Measurements from ENCODE around the gene GFAP. TPM values are rescaled to one million over a fixed set of nuclear protein-coding genes. Genes with fewer than 3 reads are reported as not detected.

Gene GFAP
- total RNA-seq, 1 donor from 2014 or later, result not detected

DNA sequence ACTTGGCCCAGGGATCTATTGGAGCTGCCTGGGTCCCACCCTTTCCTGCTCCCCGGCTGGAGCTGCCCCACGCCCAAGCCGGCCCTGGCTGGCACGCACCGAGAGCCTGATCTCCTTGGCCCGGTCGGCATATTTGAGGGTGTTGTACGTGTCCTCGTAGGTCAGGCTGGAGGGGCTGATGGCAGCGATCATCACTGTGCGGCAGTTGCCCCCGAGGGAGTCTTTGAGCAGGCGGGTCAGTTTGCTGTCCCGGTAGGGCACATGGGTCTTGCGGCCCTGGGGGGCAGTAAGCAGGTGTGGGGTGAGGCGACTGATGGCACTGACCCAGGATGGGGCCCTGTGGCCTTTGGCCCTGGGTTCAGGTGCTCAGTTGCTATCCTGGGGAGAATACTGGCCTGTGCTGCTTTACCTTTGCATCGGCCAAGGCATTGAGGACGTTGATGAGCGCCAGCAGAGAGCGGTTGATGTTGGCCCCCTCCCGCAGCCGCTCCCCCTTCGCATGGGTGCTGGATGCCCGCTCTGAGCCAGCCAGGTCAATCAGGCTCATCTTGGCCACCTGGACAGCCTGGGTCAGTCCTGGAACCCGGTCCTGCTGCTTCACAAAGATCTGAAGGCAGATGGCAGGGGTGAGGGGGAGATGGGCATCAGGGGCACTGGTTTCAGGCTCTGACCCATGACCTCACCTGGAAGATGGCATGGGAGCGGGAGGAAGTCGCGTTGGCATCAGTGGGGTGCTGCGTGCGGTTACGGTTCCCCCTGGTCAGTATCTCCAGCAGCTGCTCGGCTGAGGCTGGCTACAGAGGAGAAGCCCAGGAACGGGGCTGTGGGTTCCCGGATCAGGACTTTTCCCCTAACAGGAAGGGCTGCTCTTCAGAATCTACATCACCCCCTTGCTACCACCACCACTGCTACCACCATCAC lies 18.8 kb upstream of the GFAP start:
- TF ChIP-seq, protein P1, sequence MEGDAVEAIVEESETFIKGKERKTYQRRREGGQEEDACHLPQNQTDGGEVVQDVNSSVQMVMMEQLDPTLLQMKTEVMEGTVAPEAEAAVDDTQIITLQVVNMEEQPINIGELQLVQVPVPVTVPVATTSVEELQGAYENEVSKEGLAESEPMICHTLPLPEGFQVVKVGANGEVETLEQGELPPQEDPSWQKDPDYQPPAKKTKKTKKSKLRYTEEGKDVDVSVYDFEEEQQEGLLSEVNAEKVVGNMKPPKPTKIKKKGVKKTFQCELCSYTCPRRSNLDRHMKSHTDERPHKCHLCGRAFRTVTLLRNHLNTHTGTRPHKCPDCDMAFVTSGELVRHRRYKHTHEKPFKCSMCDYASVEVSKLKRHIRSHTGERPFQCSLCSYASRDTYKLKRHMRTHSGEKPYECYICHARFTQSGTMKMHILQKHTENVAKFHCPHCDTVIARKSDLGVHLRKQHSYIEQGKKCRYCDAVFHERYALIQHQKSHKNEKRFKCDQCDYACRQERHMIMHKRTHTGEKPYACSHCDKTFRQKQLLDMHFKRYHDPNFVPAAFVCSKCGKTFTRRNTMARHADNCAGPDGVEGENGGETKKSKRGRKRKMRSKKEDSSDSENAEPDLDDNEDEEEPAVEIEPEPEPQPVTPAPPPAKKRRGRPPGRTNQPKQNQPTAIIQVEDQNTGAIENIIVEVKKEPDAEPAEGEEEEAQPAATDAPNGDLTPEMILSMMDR (IDR thresholded peaks at IDR 0.05; ENCODE audit: unreplicated experiment), result no peak
- Mint-ChIP-seq H3K4me1 (no peaks in the 10 kb centered on the region), H3K27me3 (ENCODE audit: low read depth) (no peaks in the 10 kb centered on the region), H3K36me3 (peaks cover 19% of the 10 kb centered on the region), H3K4me3 (no peak overlapping the region), H3K9me3 (peaks cover 4% of the 10 kb centered on the region), H3K27ac (no peak overlapping the region)
- DNase-seq (ENCODE audit: low spot score in 2 of 2, unreplicated experiment in 2 of 2), result no peak

DNA sequence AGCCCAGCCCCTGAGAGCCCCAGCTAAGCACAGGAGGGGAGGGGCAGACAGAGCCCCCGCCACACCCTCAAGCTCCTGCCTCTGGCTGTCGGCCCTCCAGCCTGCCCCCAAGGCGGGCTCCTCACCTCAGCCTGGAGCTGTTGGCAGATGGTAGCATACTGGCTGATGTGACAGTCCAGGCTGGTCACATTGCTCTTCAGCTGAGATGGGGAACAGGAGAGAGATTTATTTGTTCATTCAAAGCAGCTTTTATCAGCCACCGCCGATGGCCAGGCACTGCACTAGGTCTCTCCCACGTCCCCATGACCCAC lies 17.4 kb upstream of the GFAP start:
- no peak overlapping the region for H3K27ac Mint-ChIP-seq
- H3K9me3 Mint-ChIP-seq, result no peaks in the 10 kb centered on the region
- no peaks in the 10 kb centered on the region for H3K27me3 Mint-ChIP-seq (ENCODE audit: low read depth)
- H3K4me3 Mint-ChIP-seq, result no peak overlapping the region
- no peak for DNase-seq (ENCODE audit: low spot score in 2 of 2, unreplicated experiment in 2 of 2)
- peaks cover 13% of the 10 kb centered on the region for H3K36me3 Mint-ChIP-seq
- no peaks in the 10 kb centered on the region for H3K4me1 Mint-ChIP-seq
- TF ChIP-seq, protein P1 (IDR thresholded peaks at IDR 0.05; ENCODE audit: unreplicated experiment), result no peak

DNA sequence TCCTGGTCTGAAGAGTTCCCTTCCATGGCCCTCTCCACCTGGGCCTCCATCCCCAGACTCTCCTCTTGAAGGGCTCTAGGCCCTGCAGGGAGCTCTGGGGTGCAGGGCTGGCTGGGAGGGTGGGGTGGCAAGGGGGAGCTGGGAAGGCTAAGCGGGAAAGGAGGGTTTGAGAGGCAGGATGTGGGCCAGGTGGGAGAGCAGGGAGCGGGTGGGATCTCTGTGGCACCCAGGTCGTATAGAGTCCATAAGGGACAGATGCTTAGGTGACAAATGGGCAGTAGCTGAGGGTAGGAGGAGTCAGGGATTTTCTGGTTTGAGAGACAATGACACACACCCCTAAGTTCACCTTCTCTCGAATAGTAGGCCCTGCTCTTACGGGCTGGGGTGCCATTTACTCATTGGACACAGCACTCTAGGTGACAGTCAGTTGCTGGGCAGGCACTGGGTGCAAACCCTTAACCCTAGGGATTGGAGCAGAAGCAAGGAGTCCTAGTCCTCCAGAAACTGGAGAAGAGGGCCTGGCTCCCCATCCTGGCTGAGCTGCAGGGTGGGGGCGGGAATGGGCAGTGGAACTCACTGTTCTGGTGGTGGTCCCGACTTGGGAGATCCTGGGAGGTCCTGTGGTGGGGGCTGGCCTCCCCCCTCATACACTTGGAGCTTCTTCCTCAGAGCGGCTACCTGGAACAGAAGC lies 16.9 kb upstream of the GFAP start:
- no peak overlapping the region for H3K4me3 Mint-ChIP-seq
- H3K27ac Mint-ChIP-seq, result no peak overlapping the region
- no peaks in the 10 kb centered on the region for H3K9me3 Mint-ChIP-seq
- DNase-seq (ENCODE audit: low spot score in 2 of 2, unreplicated experiment in 2 of 2), result no peak
- H3K4me1 Mint-ChIP-seq, result no peaks in the 10 kb centered on the region
- no peaks in the 10 kb centered on the region for H3K27me3 Mint-ChIP-seq (ENCODE audit: low read depth)
- peaks cover 13% of the 10 kb centered on the region for H3K36me3 Mint-ChIP-seq
- TF ChIP-seq, protein P1 (IDR thresholded peaks at IDR 0.05; ENCODE audit: unreplicated experiment), result no peak

DNA sequence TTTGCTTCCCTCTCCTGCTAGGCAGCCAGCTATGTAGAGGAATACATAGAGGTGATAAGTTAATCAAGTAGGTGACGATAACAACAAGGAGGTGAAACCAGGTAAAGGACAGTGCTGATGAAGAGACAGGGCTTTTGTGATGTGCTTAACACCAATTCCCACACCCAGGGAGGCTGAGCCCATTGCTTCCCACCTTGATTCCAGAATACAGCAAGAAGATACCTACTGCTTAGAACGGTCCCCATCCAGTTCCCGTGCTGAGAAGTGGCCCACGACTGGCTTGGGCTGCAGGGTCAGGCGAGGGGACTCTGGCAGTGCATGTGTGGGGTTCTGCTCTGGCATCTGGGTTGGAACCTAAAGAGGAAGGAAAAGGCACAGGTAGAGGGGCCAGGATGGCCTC lies 16.1 kb upstream of the GFAP start:
- Mint-ChIP-seq H3K27ac (no peak overlapping the region), H3K36me3 (peaks cover 11% of the 10 kb centered on the region)
- TF ChIP-seq, protein P1 (IDR thresholded peaks at IDR 0.05; ENCODE audit: unreplicated experiment), result no peak

DNA sequence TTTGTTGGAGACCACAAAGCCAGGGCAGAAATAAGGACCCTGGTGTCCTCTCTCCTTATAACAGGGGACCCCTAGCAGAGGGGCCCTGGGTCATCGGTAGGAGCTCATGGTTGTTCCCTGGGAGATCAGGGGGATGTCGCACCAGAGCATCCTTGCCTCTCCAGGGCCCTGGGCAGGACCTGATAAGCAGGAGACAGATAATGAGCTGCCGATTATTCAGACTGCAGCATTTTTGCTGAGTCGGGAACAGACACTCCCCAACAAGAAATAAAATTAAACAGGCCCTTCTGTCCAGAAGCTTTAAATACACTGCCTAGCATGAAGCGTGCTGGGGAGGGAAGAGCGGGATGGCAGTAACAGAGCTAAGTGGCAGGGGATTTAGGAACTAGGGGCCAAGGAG lies 15.4 kb upstream of the GFAP start:
- no peak overlapping the region for H3K4me3 Mint-ChIP-seq
- H3K27ac Mint-ChIP-seq, result no peak overlapping the region
- H3K9me3 Mint-ChIP-seq, result no peaks in the 10 kb centered on the region
- H3K27me3 Mint-ChIP-seq (ENCODE audit: low read depth), result no peaks in the 10 kb centered on the region
- DNase-seq (ENCODE audit: low spot score in 2 of 2, unreplicated experiment in 2 of 2), result no peak
- no peaks in the 10 kb centered on the region for H3K4me1 Mint-ChIP-seq
- H3K36me3 Mint-ChIP-seq, result peaks cover 12% of the 10 kb centered on the region
- TF ChIP-seq, protein P1 (IDR thresholded peaks at IDR 0.05; ENCODE audit: unreplicated experiment), result no peak

More for the DNA sequence above, 16.1 kb upstream of the GFAP start:
- no peak overlapping the region for H3K4me3 Mint-ChIP-seq
- no peak for DNase-seq (ENCODE audit: low spot score in 2 of 2, unreplicated experiment in 2 of 2)
- H3K27me3 Mint-ChIP-seq (ENCODE audit: low read depth), result no peaks in the 10 kb centered on the region
- H3K9me3 Mint-ChIP-seq, result no peaks in the 10 kb centered on the region
- no peaks in the 10 kb centered on the region for H3K4me1 Mint-ChIP-seq
